Left lung (tissue), 10 donors: ENCODE measurements around the gene BICC1. TPM values are rescaled to one million over a fixed set of nuclear protein-coding genes. Genes with fewer than 3 reads are reported as not detected.

ENCODE experiments used
- ATAC-seq: fragments of 200-7000 bp; cut with Tn5 transposase; one replicate; pipeline ENCODE4 v1.9.1; 2020; ENCODE audit warnings: moderate library complexity
- DNase-seq, 4 donors: peaks; one replicate each; pipeline ENCODE4 v3.0.0-alpha.2; 2013 to 2020
- H3K27ac ChIP-seq, 2 donors: fragments of 200-600 bp; sonication (generic) in 1 of 2; one replicate each; pipeline versions ENCODE4 v1.5.0 to v1.8.0; 2020 to 2021
- H3K27me3 ChIP-seq, 2 donors: fragments of 200-600 bp; sonication (generic) in 1 of 2; one replicate each; pipeline versions ENCODE4 v1.5.0 to v1.8.0; 2020 to 2021
- H3K36me3 ChIP-seq, 2 donors: fragments of 200-600 bp; sonication (generic) in 1 of 2; one replicate each; pipeline versions ENCODE4 v1.5.0 to v1.8.0; 2020 to 2021
- H3K4me1 ChIP-seq, 2 donors: fragments of 200-600 bp; one replicate each; pipeline ENCODE4 v1.8.0; 2021
- H3K4me3 ChIP-seq, 2 donors: fragments of 200-600 bp; sonication (generic) in 1 of 2; one replicate each; pipeline versions ENCODE4 v1.5.0 to v1.8.0; 2020 to 2021; ENCODE audit warnings: mild to moderate bottlenecking in 1 of 2
- H3K9me3 ChIP-seq, 2 donors: fragments of 200-600 bp; sonication (generic) in 1 of 2; one replicate each; pipeline versions ENCODE4 v1.5.0 to v1.8.0; 2020 to 2021
- intact Hi-C, 2 donors: fragments of 100-400 bp; cut with DNase I; formaldehyde crosslinking; loops; one replicate each; pipeline versions ENCODE4 v1.11.2 to v1.14.2; 2022
- polyA plus RNA-seq, 6 donors: library from polyadenylated mRNA; unstranded; fragments of 120-200 nt; gene quantifications; one replicate each; pipeline ENCODE4 v1.2.1, GENCODE V29; 2013; ENCODE audit not compliant: insufficient read length in 6 of 6
- total RNA-seq, 2 donors: library from RNA; stranded (reverse); fragmentation: NEBNext Ultra II Directional; extraction: Animal tissue kit (Norgen Biotek cat#: 25700); gene quantifications; one replicate each; pipeline ENCODE4 v1.2.1, GENCODE V29; 2021
- TF ChIP-seq, protein P1 (sequence below), 2 donors: fragments of 200-600 bp; sonication (generic) in 1 of 2; IDR thresholded peaks; one replicate each; pipeline versions ENCODE4 v1.5.0 to v1.8.0; 2021; ENCODE audit warnings: antibody characterized with exemption in 2 of 2
- donor health status: DM: no; HTN: yes; CAD: no.
- donor health status: DM: no; HTN: no; CAD: no.

Gene BICC1
- total and polyA plus RNA-seq, 8 donors, result 10.9 to 47.4 (median 37.1) TPM

DNA sequence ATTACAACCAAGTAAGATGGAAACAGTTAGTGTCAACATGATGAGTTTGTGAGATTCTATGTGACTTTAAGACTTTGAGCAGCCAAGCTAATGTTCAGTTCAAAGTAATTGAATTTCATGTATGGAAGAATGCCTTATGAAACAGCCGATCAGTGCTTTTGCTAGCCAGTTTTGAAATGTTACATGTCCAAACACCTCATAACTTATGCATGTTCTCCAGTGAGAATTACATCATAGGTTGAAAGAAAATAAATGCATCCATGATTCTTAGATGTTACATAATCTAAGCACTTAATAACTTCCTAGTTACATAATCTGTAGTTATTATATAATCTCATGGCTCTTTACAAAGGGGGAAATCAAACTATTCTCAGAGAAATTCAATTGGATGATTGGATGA lies 211.3 kb downstream of the BICC1 start:
- H3K27me3 ChIP-seq, result no peaks in the 10 kb centered on the region
- intact Hi-C loops, result no loop called here
- no peaks in the 10 kb centered on the region for H3K4me1 ChIP-seq
- TF ChIP-seq, protein P1, sequence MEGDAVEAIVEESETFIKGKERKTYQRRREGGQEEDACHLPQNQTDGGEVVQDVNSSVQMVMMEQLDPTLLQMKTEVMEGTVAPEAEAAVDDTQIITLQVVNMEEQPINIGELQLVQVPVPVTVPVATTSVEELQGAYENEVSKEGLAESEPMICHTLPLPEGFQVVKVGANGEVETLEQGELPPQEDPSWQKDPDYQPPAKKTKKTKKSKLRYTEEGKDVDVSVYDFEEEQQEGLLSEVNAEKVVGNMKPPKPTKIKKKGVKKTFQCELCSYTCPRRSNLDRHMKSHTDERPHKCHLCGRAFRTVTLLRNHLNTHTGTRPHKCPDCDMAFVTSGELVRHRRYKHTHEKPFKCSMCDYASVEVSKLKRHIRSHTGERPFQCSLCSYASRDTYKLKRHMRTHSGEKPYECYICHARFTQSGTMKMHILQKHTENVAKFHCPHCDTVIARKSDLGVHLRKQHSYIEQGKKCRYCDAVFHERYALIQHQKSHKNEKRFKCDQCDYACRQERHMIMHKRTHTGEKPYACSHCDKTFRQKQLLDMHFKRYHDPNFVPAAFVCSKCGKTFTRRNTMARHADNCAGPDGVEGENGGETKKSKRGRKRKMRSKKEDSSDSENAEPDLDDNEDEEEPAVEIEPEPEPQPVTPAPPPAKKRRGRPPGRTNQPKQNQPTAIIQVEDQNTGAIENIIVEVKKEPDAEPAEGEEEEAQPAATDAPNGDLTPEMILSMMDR (IDR thresholded peaks at IDR 0.05), result no peak
- H3K27ac ChIP-seq, result no peak overlapping the region
- H3K9me3 ChIP-seq, result no peaks in the 10 kb centered on the region
- no peak overlapping the region for H3K4me3 ChIP-seq
- DNase-seq (peak in 1 of 4 donors; percentile 44), ATAC-seq (no peak)
- no peaks in the 10 kb centered on the region for H3K36me3 ChIP-seq

DNA sequence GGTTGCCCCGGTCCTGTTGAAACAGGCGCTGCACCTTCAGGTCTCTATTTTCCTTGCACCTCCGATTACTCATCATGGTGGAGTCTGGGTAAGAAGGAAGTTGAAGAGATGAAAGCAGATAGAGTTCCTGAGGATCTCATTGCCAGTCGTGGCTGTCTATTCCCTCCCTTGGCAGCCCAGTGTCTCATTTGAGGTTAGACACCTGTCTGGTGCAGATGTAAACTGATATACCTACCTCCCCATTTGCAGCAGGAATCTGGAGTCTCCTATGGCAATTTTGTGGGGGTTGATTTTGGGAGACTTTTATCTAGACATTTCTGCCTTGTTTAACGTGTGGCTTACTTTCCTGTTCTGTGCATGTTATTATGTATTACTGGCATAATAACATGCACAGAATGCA lies 212.1 kb downstream of the BICC1 start:
- Histone ChIP-seq H3K27ac (no peak overlapping the region), H3K4me1 (no peaks in the 10 kb centered on the region), H3K36me3 (no peaks in the 10 kb centered on the region), H3K4me3 (no peak overlapping the region), H3K27me3 (no peaks in the 10 kb centered on the region), H3K9me3 (no peaks in the 10 kb centered on the region)
- intact Hi-C loops, result no loop called here
- no peak for ATAC-seq
- no peak for DNase-seq
- TF ChIP-seq, protein P1 (IDR thresholded peaks at IDR 0.05), result no peak

DNA sequence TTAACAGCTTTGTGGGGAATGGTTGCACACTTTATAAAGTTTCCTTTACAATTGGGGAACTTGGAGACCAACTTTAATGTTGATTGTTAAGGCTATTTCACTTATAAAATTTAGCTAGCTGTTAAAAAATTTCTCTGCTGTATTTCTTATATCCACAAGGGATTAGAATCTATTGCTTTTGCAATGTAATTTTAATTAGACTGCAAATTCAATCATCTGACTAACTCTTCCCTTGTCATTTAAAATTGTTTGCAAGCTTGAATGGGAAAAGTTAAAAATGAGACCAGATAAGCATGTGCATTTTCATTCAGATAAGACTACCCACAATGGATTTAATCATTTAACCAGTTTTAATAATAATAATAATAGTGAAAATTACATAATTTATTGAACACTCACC lies 213.2 kb downstream of the BICC1 start:
- H3K27me3 ChIP-seq, result no peaks in the 10 kb centered on the region
- ATAC-seq, result no peak
- intact Hi-C loops, result no loop called here
- no peak overlapping the region for H3K4me3 ChIP-seq
- TF ChIP-seq, protein P1 (IDR thresholded peaks at IDR 0.05), result no peak
- H3K27ac ChIP-seq, result no peak overlapping the region
- no peaks in the 10 kb centered on the region for H3K36me3 ChIP-seq
- H3K9me3 ChIP-seq, result peaks cover 0 to 8% of the 10 kb centered on the region in 2 donors
- H3K4me1 ChIP-seq, result no peaks in the 10 kb centered on the region
- no peak for DNase-seq

DNA sequence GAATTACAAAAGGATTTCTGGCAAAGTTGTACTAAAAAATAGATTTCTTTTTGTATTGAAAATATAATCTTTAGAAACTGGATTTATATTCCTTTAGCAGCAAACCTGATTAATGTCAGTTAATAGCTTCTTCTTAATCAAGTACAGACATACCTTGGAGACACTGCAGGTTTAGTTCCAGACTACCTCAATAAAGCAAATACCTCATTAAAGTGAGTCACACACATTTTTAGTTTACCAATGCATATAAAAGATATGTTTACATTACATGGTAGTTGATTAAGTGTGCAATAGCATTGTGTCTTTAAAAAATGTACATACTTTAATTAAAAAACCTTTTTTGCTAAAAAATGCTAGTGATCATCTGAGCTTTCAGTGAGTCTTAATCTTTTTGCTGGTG lies 215.0 kb downstream of the BICC1 start:
- intact Hi-C loops, result no loop called here
- H3K27ac ChIP-seq, result no peak overlapping the region

DNA sequence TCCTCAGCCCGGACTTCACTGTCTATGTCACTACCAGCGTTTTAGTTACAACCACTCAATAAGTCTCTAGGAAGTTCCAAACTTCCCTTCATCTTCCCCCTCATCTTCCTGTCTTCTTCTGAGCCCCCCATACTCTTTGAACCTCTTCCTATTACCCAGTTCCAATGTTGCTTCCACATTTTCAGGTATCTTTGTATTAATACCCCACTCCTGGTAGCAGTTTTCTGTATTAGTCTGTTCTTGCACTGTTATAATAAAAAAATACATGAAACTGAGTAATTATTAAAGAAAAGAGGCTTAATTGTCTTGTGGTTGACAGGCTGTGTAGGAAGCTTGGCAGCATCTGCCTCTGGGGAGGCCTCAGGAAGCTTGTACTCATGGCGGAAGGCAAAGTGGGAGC lies 218.6 kb downstream of the BICC1 start:
- H3K9me3 ChIP-seq, result peaks cover 0 to 15% of the 10 kb centered on the region in 2 donors
- DNase-seq (no peak), ATAC-seq (no peak)
- TF ChIP-seq, protein P1 (IDR thresholded peaks at IDR 0.05), result no peak
- intact Hi-C loops, result no loop called here
- H3K4me3 ChIP-seq, result no peak overlapping the region
- H3K27me3 ChIP-seq, result no peaks in the 10 kb centered on the region
- no peak overlapping the region for H3K27ac ChIP-seq
- H3K36me3 ChIP-seq, result no peaks in the 10 kb centered on the region
- no peaks in the 10 kb centered on the region for H3K4me1 ChIP-seq

More for the DNA sequence above, 215.0 kb downstream of the BICC1 start:
- Histone ChIP-seq H3K4me3 (no peak overlapping the region), H3K27me3 (no peaks in the 10 kb centered on the region), H3K36me3 (no peaks in the 10 kb centered on the region), H3K9me3 (peaks cover 0 to 15% of the 10 kb centered on the region in 2 donors), H3K4me1 (no peaks in the 10 kb centered on the region)
- TF ChIP-seq, protein P1 (IDR thresholded peaks at IDR 0.05), result no peak
- ATAC-seq (no peak), DNase-seq (no peak)
